HCT116 (cell line): Measurements from ENCODE around the gene PDE4D.

Experiments used
- EZH2 ChIP-seq: fragments of 200-600 bp; sonication (generic); IDR thresholded peaks from 2 replicates; pipeline ENCODE4 v1.6.1; 2017; ENCODE audit warnings: antibody characterized with exemption, mixed run types
- JUND ChIP-seq: IDR thresholded peaks from 2 replicates; pipeline ENCODE4 v1.6.1; 2012
- POLR2A ChIP-seq: IDR thresholded peaks from 2 replicates; pipeline ENCODE4 v1.7.0; 2011; ENCODE audit warnings: borderline replicate concordance; ENCODE audit not compliant: insufficient read depth, insufficient read length; ENCODE audit errors: extremely low read depth
- POLR2AphosphoS5 ChIP-seq: IDR thresholded peaks from 2 replicates; pipeline ENCODE4 v1.6.1; 2011; ENCODE audit warnings: mild to moderate bottlenecking, low read depth, low read length, moderate library complexity
- RAD21 ChIP-seq: IDR thresholded peaks from 2 replicates; pipeline ENCODE4 v1.6.1; 2012; ENCODE audit warnings: low read depth, mild to moderate bottlenecking
- SIN3A ChIP-seq: IDR thresholded peaks from 2 replicates; pipeline ENCODE4 v1.6.1; 2012; ENCODE audit warnings: low read depth
- SRF ChIP-seq: IDR thresholded peaks from 2 replicates; pipeline ENCODE4 v1.6.1; 2012; ENCODE audit warnings: low read depth
- TCF7L2 ChIP-seq: IDR thresholded peaks from 2 replicates; pipeline ENCODE4 v1.7.0; 2011; ENCODE audit warnings: borderline replicate concordance, inconsistent platforms; ENCODE audit not compliant: insufficient read depth, insufficient read length; ENCODE audit errors: extremely low read depth
- YY1 ChIP-seq: IDR thresholded peaks from 2 replicates; pipeline ENCODE4 v1.6.1; 2011; ENCODE audit warnings: low read length, low read depth, moderate library complexity, mild to moderate bottlenecking; ENCODE audit not compliant: insufficient replicate concordance; ENCODE audit errors: extremely low read depth
- ZNF274 ChIP-seq: fragments of 200-500 bp; sonication (Bioruptor generic); IDR thresholded peaks from 2 replicates; pipeline ENCODE4 v1.6.1; 2014; ENCODE audit warnings: mild to moderate bottlenecking, low read depth, low read length, inconsistent platforms
- TF ChIP-seq, protein P1 (sequence below), 3 experiments: fragments of 200-600 bp in 1 of 3; sonication (generic) in 1 of 3; IDR thresholded peaks in 2 of 3; conservative IDR thresholded peaks in 1 of 3; 2 replicates each; pipeline ENCODE4 v1.5.1; 2012 to 2017; ENCODE audit warnings: low read depth in 2 of 3, low read length in 2 of 3, antibody characterized with exemption in 1 of 3, borderline replicate concordance in 1 of 3, control low read depth in 1 of 3, mild to moderate bottlenecking in 1 of 3, mixed read lengths in 1 of 3, mixed run types in 1 of 3, moderate library complexity in 1 of 3; ENCODE audit not compliant: insufficient read depth in 1 of 3
- TF ChIP-seq, protein P2 (sequence below): IDR thresholded peaks from 2 replicates; pipeline ENCODE4 v1.6.1; 2012; ENCODE audit warnings: low read depth
- TF ChIP-seq, protein P3 (sequence below): IDR thresholded peaks from 2 replicates; pipeline ENCODE4 v1.6.1; 2012
- TF ChIP-seq, protein P4 (sequence below): IDR thresholded peaks from 2 replicates; pipeline ENCODE4 v1.6.1; 2012

DNA sequence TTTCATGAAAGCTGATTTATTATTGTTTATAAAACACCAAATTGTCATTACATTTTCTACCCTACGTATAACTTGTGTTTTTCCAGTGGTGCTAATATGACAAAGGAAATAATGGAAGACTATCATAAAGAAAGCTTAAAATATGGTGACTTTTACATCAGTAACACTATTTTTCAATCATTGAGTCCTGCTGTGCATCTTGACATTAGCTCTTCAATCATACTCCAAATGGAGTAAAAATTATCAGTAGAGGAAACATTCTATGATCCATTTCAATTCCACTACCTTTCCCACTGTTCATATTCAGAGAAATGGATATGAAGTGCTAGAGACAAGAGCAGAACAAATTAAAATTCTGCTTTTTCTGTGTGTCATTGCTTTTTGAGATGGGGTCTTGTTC lies 774.0 kb downstream of the PDE4D start:
- TF ChIP-seq EZH2 (no peak), YY1 (no peak), SIN3A (no peak), POLR2A (no peak), POLR2AphosphoS5 (no peak), SRF (no peak), JUND (no peak), TCF7L2 (no peak), ZNF274 (no peak), RAD21 (no peak)
- TF ChIP-seq, protein P1, sequence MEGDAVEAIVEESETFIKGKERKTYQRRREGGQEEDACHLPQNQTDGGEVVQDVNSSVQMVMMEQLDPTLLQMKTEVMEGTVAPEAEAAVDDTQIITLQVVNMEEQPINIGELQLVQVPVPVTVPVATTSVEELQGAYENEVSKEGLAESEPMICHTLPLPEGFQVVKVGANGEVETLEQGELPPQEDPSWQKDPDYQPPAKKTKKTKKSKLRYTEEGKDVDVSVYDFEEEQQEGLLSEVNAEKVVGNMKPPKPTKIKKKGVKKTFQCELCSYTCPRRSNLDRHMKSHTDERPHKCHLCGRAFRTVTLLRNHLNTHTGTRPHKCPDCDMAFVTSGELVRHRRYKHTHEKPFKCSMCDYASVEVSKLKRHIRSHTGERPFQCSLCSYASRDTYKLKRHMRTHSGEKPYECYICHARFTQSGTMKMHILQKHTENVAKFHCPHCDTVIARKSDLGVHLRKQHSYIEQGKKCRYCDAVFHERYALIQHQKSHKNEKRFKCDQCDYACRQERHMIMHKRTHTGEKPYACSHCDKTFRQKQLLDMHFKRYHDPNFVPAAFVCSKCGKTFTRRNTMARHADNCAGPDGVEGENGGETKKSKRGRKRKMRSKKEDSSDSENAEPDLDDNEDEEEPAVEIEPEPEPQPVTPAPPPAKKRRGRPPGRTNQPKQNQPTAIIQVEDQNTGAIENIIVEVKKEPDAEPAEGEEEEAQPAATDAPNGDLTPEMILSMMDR (IDR thresholded peaks at IDR 0.05 in 2 of 3, conservative IDR thresholded peaks at IDR 0.05 in 1 of 3; ENCODE audit: borderline replicate concordance in 1 of 3, insufficient read depth in 1 of 3, low read depth in 2 of 3, low read length in 2 of 3): no peak
- TF ChIP-seq, protein P2, sequence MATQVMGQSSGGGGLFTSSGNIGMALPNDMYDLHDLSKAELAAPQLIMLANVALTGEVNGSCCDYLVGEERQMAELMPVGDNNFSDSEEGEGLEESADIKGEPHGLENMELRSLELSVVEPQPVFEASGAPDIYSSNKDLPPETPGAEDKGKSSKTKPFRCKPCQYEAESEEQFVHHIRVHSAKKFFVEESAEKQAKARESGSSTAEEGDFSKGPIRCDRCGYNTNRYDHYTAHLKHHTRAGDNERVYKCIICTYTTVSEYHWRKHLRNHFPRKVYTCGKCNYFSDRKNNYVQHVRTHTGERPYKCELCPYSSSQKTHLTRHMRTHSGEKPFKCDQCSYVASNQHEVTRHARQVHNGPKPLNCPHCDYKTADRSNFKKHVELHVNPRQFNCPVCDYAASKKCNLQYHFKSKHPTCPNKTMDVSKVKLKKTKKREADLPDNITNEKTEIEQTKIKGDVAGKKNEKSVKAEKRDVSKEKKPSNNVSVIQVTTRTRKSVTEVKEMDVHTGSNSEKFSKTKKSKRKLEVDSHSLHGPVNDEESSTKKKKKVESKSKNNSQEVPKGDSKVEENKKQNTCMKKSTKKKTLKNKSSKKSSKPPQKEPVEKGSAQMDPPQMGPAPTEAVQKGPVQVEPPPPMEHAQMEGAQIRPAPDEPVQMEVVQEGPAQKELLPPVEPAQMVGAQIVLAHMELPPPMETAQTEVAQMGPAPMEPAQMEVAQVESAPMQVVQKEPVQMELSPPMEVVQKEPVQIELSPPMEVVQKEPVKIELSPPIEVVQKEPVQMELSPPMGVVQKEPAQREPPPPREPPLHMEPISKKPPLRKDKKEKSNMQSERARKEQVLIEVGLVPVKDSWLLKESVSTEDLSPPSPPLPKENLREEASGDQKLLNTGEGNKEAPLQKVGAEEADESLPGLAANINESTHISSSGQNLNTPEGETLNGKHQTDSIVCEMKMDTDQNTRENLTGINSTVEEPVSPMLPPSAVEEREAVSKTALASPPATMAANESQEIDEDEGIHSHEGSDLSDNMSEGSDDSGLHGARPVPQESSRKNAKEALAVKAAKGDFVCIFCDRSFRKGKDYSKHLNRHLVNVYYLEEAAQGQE: no peak
- TF ChIP-seq, protein P3, sequence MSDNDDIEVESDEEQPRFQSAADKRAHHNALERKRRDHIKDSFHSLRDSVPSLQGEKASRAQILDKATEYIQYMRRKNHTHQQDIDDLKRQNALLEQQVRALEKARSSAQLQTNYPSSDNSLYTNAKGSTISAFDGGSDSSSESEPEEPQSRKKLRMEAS: no peak
- TF ChIP-seq, protein P4, sequence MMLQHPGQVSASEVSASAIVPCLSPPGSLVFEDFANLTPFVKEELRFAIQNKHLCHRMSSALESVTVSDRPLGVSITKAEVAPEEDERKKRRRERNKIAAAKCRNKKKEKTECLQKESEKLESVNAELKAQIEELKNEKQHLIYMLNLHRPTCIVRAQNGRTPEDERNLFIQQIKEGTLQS: no peak
